Activated CD4-positive, alpha-beta memory T cell treated with anti-CD3 and anti-CD28 coated beads for 36 hours (primary cell): ENCODE data around the gene TPCN2. TPM values are rescaled to one million over a fixed set of nuclear protein-coding genes. Genes with fewer than 3 reads are reported as not detected.
A peak's percentile ranks its signal among the peaks of the same experiment; 100 is the strongest.
"Not testable (repeated sequence)": the region's sequence is repeated elsewhere in the genome, so short reads cannot be mapped to it uniquely, and the experiment has no call there.

Experiments used
- CTCF ChIA-PET: fragments of 350-600 bp; sonication (Branson Sonifier 250); formaldehyde crosslinking; loops from one replicate; lab custom pipeline; 2021; ENCODE audit warnings: antibody characterized with exemption, inconsistent platforms; lab: Charles Lee
- POLR2A ChIA-PET: fragments of 350-600 bp; sonication (Branson Sonifier 250); formaldehyde crosslinking; loops from one replicate; lab custom pipeline; 2021; ENCODE audit warnings: antibody characterized with exemption; lab: Charles Lee
- DNase-seq: peaks from one replicate; pipeline ENCODE4 v3.0.0-alpha.2; 2020
- H3K27ac Mint-ChIP-seq: one replicate; pipeline ENCODE4 v1.8.0; 2021; ENCODE audit warnings: mixed read lengths
- H3K27me3 Mint-ChIP-seq: one replicate; pipeline ENCODE4 v1.8.0; 2021; ENCODE audit warnings: mixed read lengths
- H3K36me3 Mint-ChIP-seq: one replicate; pipeline ENCODE4 v1.8.0; 2021; ENCODE audit warnings: mixed read lengths
- H3K4me1 Mint-ChIP-seq: one replicate; pipeline ENCODE4 v1.8.0; 2021; ENCODE audit warnings: low read depth, mixed read lengths
- H3K4me3 Mint-ChIP-seq: one replicate; pipeline ENCODE4 v1.8.0; 2021; ENCODE audit warnings: mild to moderate bottlenecking, mixed read lengths
- H3K9me3 Mint-ChIP-seq: one replicate; pipeline ENCODE4 v1.8.0; 2021; ENCODE audit warnings: mixed read lengths
- intact Hi-C: fragments of 100-400 bp; cut with micrococcal nuclease; formaldehyde crosslinking; loops from one replicate; pipeline ENCODE4 v1.15.1; 2023
- total RNA-seq, 2 experiments: library from RNA; stranded (reverse); gene quantifications; one replicate each; pipeline ENCODE4 v1.2.3, GENCODE V29; 2021

TPCN2 gene
- total RNA-seq, 2 experiments from 2014 or later = 12.0 to 12.8 TPM

- POLR2A ChIA-PET = interaction anchor here (0.6 kb wide), 1 partner anchor 12 kb away, joined by 3 read pairs; no protein-coding TSS in a partner anchor
- peaks cover 21% of the 10 kb centered on the region for H3K9me3 Mint-ChIP-seq
- no peak overlapping the region for H3K4me3 Mint-ChIP-seq
- H3K36me3 Mint-ChIP-seq = peaks cover 4% of the 10 kb centered on the region
- H3K4me1 Mint-ChIP-seq = peaks cover 13% of the 10 kb centered on the region
- DNase-seq = no peak
- no peak overlapping the region for H3K27ac Mint-ChIP-seq
- intact Hi-C loops = no loop called here
- CTCF ChIA-PET = no interaction called here
- H3K27me3 Mint-ChIP-seq = peaks cover 6% of the 10 kb centered on the region
Measured at GRCh38 chr11:69148806-69149205, 100.1 kb downstream of the TPCN2 start.

GRCh38 chr11:69149338-69150045, 100.8 kb downstream of the TPCN2 start:
- H3K4me1 Mint-ChIP-seq, H3K27ac Mint-ChIP-seq, H3K4me3 Mint-ChIP-seq, intact Hi-C loops, H3K27me3 Mint-ChIP-seq, DNase-seq, CTCF ChIA-PET, H3K36me3 Mint-ChIP-seq, POLR2A ChIA-PET: not testable (repeated sequence)
- peaks cover 21% of the 10 kb centered on the region for H3K9me3 Mint-ChIP-seq

- CTCF ChIA-PET = no interaction called here
- Mint-ChIP-seq H3K27ac (no peak overlapping the region), H3K4me3 (no peak overlapping the region), H3K4me1 (peaks cover 2% of the 10 kb centered on the region), H3K27me3 (peaks cover 6% of the 10 kb centered on the region), H3K9me3 (peaks cover 19% of the 10 kb centered on the region), H3K36me3 (peaks cover 4% of the 10 kb centered on the region)
- POLR2A ChIA-PET = no interaction called here
- no peak for DNase-seq
- intact Hi-C loops = no loop called here
Measured at GRCh38 chr11:69150175-69150574, 101.4 kb downstream of the TPCN2 start.

- CTCF ChIA-PET = no interaction called here
- Mint-ChIP-seq H3K9me3 (peaks cover 6% of the 10 kb centered on the region), H3K27me3 (peaks cover 11% of the 10 kb centered on the region), H3K36me3 (peaks cover 2% of the 10 kb centered on the region), H3K27ac (no peak overlapping the region), H3K4me1 (peaks cover 9% of the 10 kb centered on the region), H3K4me3 (no peak overlapping the region)
- POLR2A ChIA-PET = no interaction called here
- intact Hi-C loops = no loop called here
- DNase-seq = no peak
Measured at GRCh38 chr11:69151836-69152235, 103.1 kb downstream of the TPCN2 start.

- ChIA-PET POLR2A (no interaction called here), CTCF (interaction anchor here (0.7 kb wide), 1 partner anchor 434 kb away, joined by 3 read pairs; no protein-coding TSS in a partner anchor)
- Mint-ChIP-seq H3K27me3 (peaks cover 11% of the 10 kb centered on the region), H3K27ac (no peak overlapping the region), H3K36me3 (peaks cover 2% of the 10 kb centered on the region), H3K9me3 (peaks cover 6% of the 10 kb centered on the region), H3K4me3 (no peak overlapping the region), H3K4me1 (peaks cover 9% of the 10 kb centered on the region)
- no peak for DNase-seq
- intact Hi-C loops = no loop called here
Measured at GRCh38 chr11:69152733-69153421, 104.1 kb downstream of the TPCN2 start.

GRCh38 chr11:69153661-69154060, 104.9 kb downstream of the TPCN2 start:
- H3K27me3 Mint-ChIP-seq = peaks cover 11% of the 10 kb centered on the region
- H3K9me3 Mint-ChIP-seq = peaks cover 6% of the 10 kb centered on the region
- no peak for DNase-seq
- H3K27ac Mint-ChIP-seq = no peak overlapping the region
- H3K4me3 Mint-ChIP-seq = no peak overlapping the region
- ChIA-PET CTCF (interaction anchor here (0.7 to 1.0 kb wide), 2 partner anchors 139 to 433 kb away, joined by 3 read pairs; no protein-coding TSS in a partner anchor), POLR2A (no interaction called here)
- peaks cover 9% of the 10 kb centered on the region for H3K4me1 Mint-ChIP-seq
- H3K36me3 Mint-ChIP-seq = peaks cover 2% of the 10 kb centered on the region
- intact Hi-C loops = no loop called here

- peaks cover 11% of the 10 kb centered on the region for H3K27me3 Mint-ChIP-seq
- no peaks in the 10 kb centered on the region for H3K36me3 Mint-ChIP-seq
- H3K27ac Mint-ChIP-seq = no peak overlapping the region
- POLR2A ChIA-PET = no interaction called here
- H3K4me1 Mint-ChIP-seq = peaks cover 9% of the 10 kb centered on the region
- DNase-seq = no peak
- intact Hi-C loops = no loop called here
- H3K4me3 Mint-ChIP-seq = no peak overlapping the region
- peaks cover 3% of the 10 kb centered on the region for H3K9me3 Mint-ChIP-seq
- CTCF ChIA-PET = interaction anchor here (1.0 kb wide), 1 partner anchor 138 kb away, joined by 3 read pairs; no protein-coding TSS in a partner anchor
Measured at GRCh38 chr11:69154211-69154913, 105.6 kb downstream of the TPCN2 start.

- CTCF ChIA-PET = no interaction called here
- DNase-seq = no peak
- no peak overlapping the region for H3K4me3 Mint-ChIP-seq
Measured at GRCh38 chr11:69154938-69155301, 106.2 kb downstream of the TPCN2 start.

GRCh38 chr11:69155302-69156234, 106.8 kb downstream of the TPCN2 start, which contains the start of gene SMIM38:
TSS of gene SMIM38 (plus strand) at chr11:69155935. CDS start at chr11:69157847, 1,912 bp downstream.
- intact Hi-C loops = loop anchor here (5.0 kb wide), 1 partner anchor 82 kb away; no protein-coding TSS in a partner anchor
- DNase-seq = peak; percentile 60
- peaks cover 11% of the 10 kb centered on the region for H3K27me3 Mint-ChIP-seq
- peak within 1 kb of the TSS; percentile 56 for H3K27ac Mint-ChIP-seq
- no peaks in the 10 kb centered on the region for H3K36me3 Mint-ChIP-seq
- ChIA-PET POLR2A (no interaction called here), CTCF (interaction anchor here (1.4 kb wide), 1 partner anchor 11 kb away, joined by 3 read pairs; no protein-coding TSS in a partner anchor)
- peak within 1 kb of the TSS; percentile 5 for H3K4me3 Mint-ChIP-seq
- no peaks in the 10 kb centered on the region for H3K9me3 Mint-ChIP-seq
- H3K4me1 Mint-ChIP-seq = peaks cover 9% of the 10 kb centered on the region

More at GRCh38 chr11:69154938-69155301, 106.2 kb downstream of the TPCN2 start:
- POLR2A ChIA-PET = no interaction called here
- peaks cover 9% of the 10 kb centered on the region for H3K4me1 Mint-ChIP-seq
- no peaks in the 10 kb centered on the region for H3K36me3 Mint-ChIP-seq
- H3K27ac Mint-ChIP-seq = no peak overlapping the region
- intact Hi-C loops = loop anchor here (5.0 kb wide), 1 partner anchor 82 kb away; no protein-coding TSS in a partner anchor
- H3K9me3 Mint-ChIP-seq = peaks cover 3% of the 10 kb centered on the region
- H3K27me3 Mint-ChIP-seq = peaks cover 11% of the 10 kb centered on the region

- no peaks in the 10 kb centered on the region for H3K9me3 Mint-ChIP-seq
- DNase-seq = no peak
- CTCF ChIA-PET = interaction anchor here (1.4 kb wide), 1 partner anchor 12 kb away, joined by 3 read pairs; no protein-coding TSS in a partner anchor
- H3K4me3 Mint-ChIP-seq = peak overlapping the region; percentile 5
- intact Hi-C loops = loop anchor here (5.0 kb wide), 1 partner anchor 81 kb away; no protein-coding TSS in a partner anchor
- peaks cover 9% of the 10 kb centered on the region for H3K4me1 Mint-ChIP-seq
- peaks cover 11% of the 10 kb centered on the region for H3K27me3 Mint-ChIP-seq
- H3K27ac Mint-ChIP-seq = peak overlapping the region; percentile 56
- H3K36me3 Mint-ChIP-seq = no peaks in the 10 kb centered on the region
- POLR2A ChIA-PET = no interaction called here
Measured at GRCh38 chr11:69156235-69156639, 107.5 kb downstream of the TPCN2 start.

GRCh38 chr11:69156673-69157155, 108.0 kb downstream of the TPCN2 start:
- ChIA-PET CTCF (interaction anchor here (1.4 kb wide), 1 partner anchor 12 kb away, joined by 3 read pairs; no protein-coding TSS in a partner anchor), POLR2A (no interaction called here)
- Mint-ChIP-seq H3K9me3 (no peaks in the 10 kb centered on the region), H3K27me3 (peaks cover 11% of the 10 kb centered on the region), H3K27ac (no peak overlapping the region), H3K36me3 (no peaks in the 10 kb centered on the region), H3K4me3 (peak overlapping the region; percentile 5), H3K4me1 (peaks cover 9% of the 10 kb centered on the region)
- no peak for DNase-seq
- intact Hi-C loops = loop anchor here (5.0 kb wide), 1 partner anchor 81 kb away; no protein-coding TSS in a partner anchor
